Ascending aorta (tissue), 2 donors: Measurements from ENCODE around the gene PIK3CB. TPM values are rescaled to one million over a fixed set of nuclear protein-coding genes. Genes with fewer than 3 reads are reported as not detected.
"Not testable (repeated sequence)": the region's sequence is repeated elsewhere in the genome, so short reads cannot be mapped to it uniquely, and the experiment has no call there.

Experiments used
- DNase-seq, 2 donors: peaks; one replicate each; pipeline ENCODE4 v3.0.0-alpha.2; 2019; ENCODE audit warnings: low spot score in 2 of 2
- H3K27ac ChIP-seq, 2 donors: fragments of 200-600 bp; sonication (generic); one replicate each; pipeline ENCODE4 v1.5.1; 2016 to 2017; ENCODE audit warnings: mild to moderate bottlenecking in 1 of 2
- H3K27me3 ChIP-seq: fragments of 200-600 bp; sonication (generic); one replicate; pipeline ENCODE4 v1.5.1; 2017
- H3K36me3 ChIP-seq, 2 donors: fragments of 200-600 bp; sonication (generic); one replicate each; pipeline ENCODE4 v1.5.1; 2016
- H3K4me1 ChIP-seq, 2 donors: fragments of 200-600 bp; sonication (generic); one replicate each; pipeline ENCODE4 v1.5.1; 2016 to 2017; ENCODE audit warnings: mild to moderate bottlenecking in 1 of 2
- H3K4me3 ChIP-seq, 2 donors: fragments of 200-600 bp; sonication (generic); one replicate each; pipeline ENCODE4 v1.5.1; 2016 to 2017; ENCODE audit warnings: mild to moderate bottlenecking in 1 of 2
- H3K9me3 ChIP-seq, 2 donors: fragments of 200-600 bp; sonication (generic); one replicate each; pipeline ENCODE4 v1.5.1; 2016
- CTCF ChIP-seq, 3 experiments: fragments of 200-600 bp in 2 of 3; fragments of 450-650 bp in 1 of 3; sonication (generic) in 2 of 3; IDR thresholded peaks; one replicate each; pipeline ENCODE4 v1.5.1; 2016 to 2019; ENCODE audit warnings: antibody characterized with exemption in 3 of 3, mild to moderate bottlenecking in 1 of 3, moderate library complexity in 1 of 3
- intact Hi-C: fragments of 100-400 bp; cut with DNase I; formaldehyde crosslinking; loops from one replicate; pipeline ENCODE4 v1.15.1; 2023
- total RNA-seq: library from RNA; depleted of rRNA; stranded (reverse); fragments of >200 nt; gene quantifications from one replicate; pipeline ENCODE4 v1.1.0, GENCODE V29; 2016

PIK3CB gene
- total RNA-seq, 1 donor from 2014 or later: 9.3 TPM

GRCh38 chr3:138824114-138824506 is 10.6 kb downstream of the PIK3CB start:
- H3K36me3 ChIP-seq: no peaks in the 10 kb centered on the region
- DNase-seq: no peak
- intact Hi-C loops: no loop called here
- no peaks in the 10 kb centered on the region for H3K4me1 ChIP-seq
- H3K9me3 ChIP-seq: no peaks in the 10 kb centered on the region
- no peak overlapping the region for H3K4me3 ChIP-seq
- no peaks in the 10 kb centered on the region for H3K27me3 ChIP-seq
- no peak for TF ChIP-seq CTCF (IDR thresholded peaks at IDR 0.05)
- no peak overlapping the region for H3K27ac ChIP-seq

- intact Hi-C loops, H3K27me3 ChIP-seq, H3K27ac ChIP-seq, DNase-seq, H3K4me1 ChIP-seq, H3K36me3 ChIP-seq, H3K4me3 ChIP-seq, H3K9me3 ChIP-seq: not testable (repeated sequence)
Measured at GRCh38 chr3:138820379-138820778, 14.3 kb downstream of the PIK3CB start.

- H3K27ac ChIP-seq: no peak overlapping the region
- no peak overlapping the region for H3K4me3 ChIP-seq
- no peaks in the 10 kb centered on the region for H3K27me3 ChIP-seq
- H3K36me3 ChIP-seq: no peaks in the 10 kb centered on the region
- TF ChIP-seq CTCF (IDR thresholded peaks at IDR 0.05): no peak
- no peaks in the 10 kb centered on the region for H3K9me3 ChIP-seq
- no peak for DNase-seq
- intact Hi-C loops: no loop called here
- no peaks in the 10 kb centered on the region for H3K4me1 ChIP-seq
Measured at GRCh38 chr3:138818185-138818860, 16.4 kb downstream of the PIK3CB start.

GRCh38 chr3:138817695-138818094 is 17.0 kb downstream of the PIK3CB start:
- no peak for TF ChIP-seq CTCF (IDR thresholded peaks at IDR 0.05)
- no peaks in the 10 kb centered on the region for H3K4me1 ChIP-seq
- intact Hi-C loops: no loop called here
- no peaks in the 10 kb centered on the region for H3K36me3 ChIP-seq
- no peak overlapping the region for H3K27ac ChIP-seq
- H3K27me3 ChIP-seq: no peaks in the 10 kb centered on the region
- DNase-seq: no peak
- H3K4me3 ChIP-seq: no peak overlapping the region
- H3K9me3 ChIP-seq: no peaks in the 10 kb centered on the region

GRCh38 chr3:138812806-138813205 is 21.9 kb downstream of the PIK3CB start:
- DNase-seq: no peak
- Histone ChIP-seq H3K27me3 (no peaks in the 10 kb centered on the region), H3K36me3 (no peaks in the 10 kb centered on the region), H3K4me3 (no peak overlapping the region), H3K9me3 (no peaks in the 10 kb centered on the region), H3K4me1 (no peaks in the 10 kb centered on the region), H3K27ac (no peak overlapping the region)
- intact Hi-C loops: no loop called here
- TF ChIP-seq CTCF (IDR thresholded peaks at IDR 0.05): no peak

- no peaks in the 10 kb centered on the region for H3K9me3 ChIP-seq
Measured at GRCh38 chr3:138809500-138810256, 25.1 kb downstream of the PIK3CB start.

More at GRCh38 chr3:138809500-138810256, 25.1 kb downstream of the PIK3CB start:
- no peak overlapping the region for H3K4me3 ChIP-seq
- H3K27me3 ChIP-seq: no peaks in the 10 kb centered on the region
- H3K4me1 ChIP-seq: no peaks in the 10 kb centered on the region
- no peak for DNase-seq
- no peak overlapping the region for H3K27ac ChIP-seq
- intact Hi-C loops: no loop called here
- no peaks in the 10 kb centered on the region for H3K36me3 ChIP-seq
- no peak for TF ChIP-seq CTCF (IDR thresholded peaks at IDR 0.05)
